Left ventricle myocardium inferior (tissue), 1 donor: ENCODE results near the gene RASAL3. TPM values are rescaled to one million over a fixed set of nuclear protein-coding genes. Genes with fewer than 3 reads are reported as not detected.

Experiments used
- DNase-seq: peaks from one replicate; pipeline ENCODE4 v3.0.0-alpha.2; 2020
- H3K27ac ChIP-seq: fragments of 200-600 bp; replicated peaks from 2 replicates; pipeline ENCODE4 v1.8.0; 2021
- H3K27me3 ChIP-seq: fragments of 200-600 bp; 2 replicates; pipeline ENCODE4 v1.8.0; 2021; ENCODE audit warnings: low read depth
- H3K36me3 ChIP-seq: fragments of 200-600 bp; 2 replicates; pipeline ENCODE4 v1.8.0; 2021
- H3K4me1 ChIP-seq: fragments of 200-600 bp; 2 replicates; pipeline ENCODE4 v1.8.0; 2021
- H3K4me3 ChIP-seq: fragments of 200-600 bp; 2 replicates; pipeline ENCODE4 v1.8.0; 2021; ENCODE audit warnings: mild to moderate bottlenecking, moderate library complexity
- H3K9me3 ChIP-seq: fragments of 200-600 bp; replicated peaks from 2 replicates; pipeline ENCODE4 v1.8.0; 2021
- intact Hi-C: fragments of 100-400 bp; cut with micrococcal nuclease; formaldehyde crosslinking; loops from one replicate; pipeline ENCODE4 v1.11.0; 2022
- total RNA-seq: library from RNA; stranded (reverse); fragmentation: NEBNext Ultra II Directional; extraction: Animal tissue kit (Norgen Biotek cat#: 25700); gene quantifications from one replicate; pipeline ENCODE4 v1.2.1, GENCODE V29; 2021
- TF ChIP-seq, protein P1 (sequence below): fragments of 200-600 bp; IDR thresholded peaks from 2 replicates; pipeline ENCODE4 v1.8.0; 2021; ENCODE audit warnings: antibody characterized with exemption, mild to moderate bottlenecking, borderline replicate concordance
- donor health status: DM: no; HTN: yes; CAD: no; lungs with severe emphysema.

The RASAL3 gene
- total RNA-seq, 1 donor from 2014 or later, result 1.5 TPM

DNA sequence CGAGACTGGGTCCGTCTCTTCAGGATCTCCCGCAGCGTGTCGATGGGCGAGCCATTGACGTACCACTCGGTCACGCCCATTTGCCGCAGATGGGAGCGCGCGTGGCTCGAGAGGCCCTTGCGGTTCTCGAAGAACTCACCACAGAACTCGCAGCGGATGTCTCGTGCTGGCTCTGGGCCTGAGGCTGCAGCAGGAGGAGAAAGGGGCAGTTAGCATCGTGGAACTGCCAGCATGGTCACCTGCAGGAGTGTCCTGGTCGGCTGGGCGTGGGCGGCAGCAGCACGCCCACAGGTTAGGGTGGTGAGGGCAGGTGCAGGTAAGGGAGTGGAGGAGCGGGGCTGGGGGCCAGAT lies 37.0 kb downstream of the RASAL3 start:
- no peak for DNase-seq
- intact Hi-C loops, result no loop called here
- Histone ChIP-seq H3K4me3 (no peak overlapping the region), H3K4me1 (peaks cover 51% of the 10 kb centered on the region), H3K36me3 (peaks cover 57% of the 10 kb centered on the region), H3K27ac (no peak overlapping the region), H3K9me3 (peaks cover 7% of the 10 kb centered on the region), H3K27me3 (no peaks in the 10 kb centered on the region)
- TF ChIP-seq, protein P1, sequence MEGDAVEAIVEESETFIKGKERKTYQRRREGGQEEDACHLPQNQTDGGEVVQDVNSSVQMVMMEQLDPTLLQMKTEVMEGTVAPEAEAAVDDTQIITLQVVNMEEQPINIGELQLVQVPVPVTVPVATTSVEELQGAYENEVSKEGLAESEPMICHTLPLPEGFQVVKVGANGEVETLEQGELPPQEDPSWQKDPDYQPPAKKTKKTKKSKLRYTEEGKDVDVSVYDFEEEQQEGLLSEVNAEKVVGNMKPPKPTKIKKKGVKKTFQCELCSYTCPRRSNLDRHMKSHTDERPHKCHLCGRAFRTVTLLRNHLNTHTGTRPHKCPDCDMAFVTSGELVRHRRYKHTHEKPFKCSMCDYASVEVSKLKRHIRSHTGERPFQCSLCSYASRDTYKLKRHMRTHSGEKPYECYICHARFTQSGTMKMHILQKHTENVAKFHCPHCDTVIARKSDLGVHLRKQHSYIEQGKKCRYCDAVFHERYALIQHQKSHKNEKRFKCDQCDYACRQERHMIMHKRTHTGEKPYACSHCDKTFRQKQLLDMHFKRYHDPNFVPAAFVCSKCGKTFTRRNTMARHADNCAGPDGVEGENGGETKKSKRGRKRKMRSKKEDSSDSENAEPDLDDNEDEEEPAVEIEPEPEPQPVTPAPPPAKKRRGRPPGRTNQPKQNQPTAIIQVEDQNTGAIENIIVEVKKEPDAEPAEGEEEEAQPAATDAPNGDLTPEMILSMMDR, result no peak

DNA sequence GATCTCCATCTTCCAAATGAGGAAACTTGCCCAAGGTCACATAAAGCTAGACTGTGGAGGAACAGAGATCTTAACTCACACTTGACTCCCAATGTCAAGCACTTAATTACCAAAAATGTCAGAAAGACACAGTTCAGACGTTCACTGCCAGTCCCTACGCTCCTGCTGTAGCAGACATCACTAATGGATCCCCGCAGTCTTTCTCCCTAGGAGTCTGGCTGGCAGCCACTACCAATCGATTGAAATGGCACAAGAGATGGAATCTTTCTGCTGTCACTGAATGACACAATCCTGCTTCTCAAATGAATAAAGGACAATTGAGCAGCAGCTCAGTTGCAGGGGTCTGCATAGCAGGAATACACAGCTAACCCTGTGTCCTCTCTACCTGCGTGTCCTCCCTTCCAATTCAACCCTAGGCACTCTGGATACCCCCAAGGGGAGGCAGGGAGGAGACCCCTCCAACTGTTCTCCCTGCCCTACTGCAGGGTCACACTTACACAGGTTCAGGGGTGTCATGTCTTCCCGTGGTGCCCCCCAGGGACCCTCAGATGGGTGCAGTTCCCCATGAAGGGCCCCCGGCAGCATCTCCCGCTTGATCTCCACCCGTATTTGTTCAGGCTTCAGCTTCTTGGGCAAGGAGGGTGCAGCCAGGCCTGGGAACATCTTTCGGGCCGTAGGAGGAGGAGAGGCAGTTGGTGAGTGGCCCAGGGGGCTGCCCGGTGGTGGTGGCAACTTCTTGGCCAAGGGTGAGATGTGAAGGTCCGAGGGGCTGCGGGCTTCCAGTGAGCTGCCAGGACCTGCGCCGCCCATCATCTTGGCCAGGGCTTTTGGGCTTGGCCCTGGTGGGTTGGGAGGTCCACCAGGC lies 37.6 kb downstream of the RASAL3 start:
- peaks cover 58% of the 10 kb centered on the region for H3K36me3 ChIP-seq
- H3K27ac ChIP-seq, result no peak overlapping the region
- TF ChIP-seq, protein P1, result no peak
- DNase-seq, result no peak
- H3K4me3 ChIP-seq, result no peak overlapping the region
- peaks cover 7% of the 10 kb centered on the region for H3K9me3 ChIP-seq
- H3K27me3 ChIP-seq, result no peaks in the 10 kb centered on the region
- intact Hi-C loops, result no loop called here
- peaks cover 52% of the 10 kb centered on the region for H3K4me1 ChIP-seq

DNA sequence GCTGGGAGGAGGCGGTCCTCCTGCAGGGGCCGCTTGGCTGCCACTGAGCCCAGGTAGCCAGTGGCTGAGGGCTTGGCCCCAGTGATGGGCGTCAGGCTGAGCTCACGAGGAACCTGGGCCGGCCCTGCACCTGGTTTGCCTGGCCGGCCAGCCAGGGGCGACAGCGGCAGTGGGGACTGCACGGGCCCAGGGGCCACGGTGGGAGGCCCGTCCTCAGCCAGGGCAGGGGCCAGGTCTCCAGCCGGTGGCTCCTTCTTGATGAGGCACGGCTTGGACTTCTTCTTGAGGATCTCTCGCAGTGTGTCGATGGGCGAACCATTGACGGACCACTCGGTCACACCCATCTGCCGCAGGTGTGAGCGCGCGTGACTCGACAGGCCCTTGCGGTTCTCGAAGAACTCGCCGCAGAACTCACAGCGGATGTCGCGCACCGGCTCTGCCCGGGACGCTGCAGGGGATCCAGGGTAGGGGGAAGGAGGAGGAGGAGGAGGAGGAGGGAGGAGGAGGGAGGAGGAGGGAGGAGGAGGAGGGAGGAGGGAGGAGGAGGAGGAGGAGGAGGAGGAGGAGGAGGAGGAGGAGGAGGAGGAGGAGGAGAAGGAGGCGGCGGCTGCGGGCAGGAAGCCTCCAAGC lies 38.9 kb downstream of the RASAL3 start:
- Histone ChIP-seq H3K9me3 (peaks cover 7% of the 10 kb centered on the region), H3K27me3 (no peaks in the 10 kb centered on the region), H3K36me3 (peaks cover 58% of the 10 kb centered on the region), H3K4me1 (peaks cover 46% of the 10 kb centered on the region), H3K27ac (no peak overlapping the region), H3K4me3 (no peak overlapping the region)
- TF ChIP-seq, protein P1, result no peak
- intact Hi-C loops, result no loop called here
- no peak for DNase-seq

DNA sequence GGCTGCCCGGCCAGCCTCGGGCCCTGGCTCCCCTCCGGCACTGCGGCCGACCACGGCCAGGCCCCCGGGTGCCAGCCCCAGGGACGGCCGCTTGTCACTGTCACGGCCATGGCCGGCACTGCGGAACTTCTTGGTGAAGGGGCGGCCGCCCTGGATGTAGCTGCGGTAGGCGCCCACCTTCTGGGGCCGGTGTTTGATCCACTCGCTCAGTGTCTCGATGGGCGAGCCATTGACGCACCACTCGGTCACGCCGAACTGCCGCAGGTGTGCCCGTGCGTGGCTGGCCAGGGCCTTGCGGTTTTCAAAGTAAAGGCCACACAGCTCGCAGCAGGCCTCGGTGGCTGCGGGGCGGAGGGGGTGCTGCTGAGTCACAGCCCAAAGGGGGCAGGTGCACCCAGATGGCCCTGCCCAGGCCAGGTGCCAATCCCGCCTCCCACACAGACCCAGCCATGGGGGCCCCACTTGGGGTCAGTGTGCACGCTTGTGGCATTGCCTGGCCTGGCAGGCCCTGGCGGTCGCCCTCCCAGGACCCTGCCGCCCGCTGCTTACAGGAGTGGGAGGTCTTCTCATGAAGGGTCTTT lies 39.6 kb downstream of the RASAL3 start:
- intact Hi-C loops, result no loop called here
- Histone ChIP-seq H3K4me1 (peaks cover 40% of the 10 kb centered on the region), H3K4me3 (no peak overlapping the region), H3K27me3 (no peaks in the 10 kb centered on the region), H3K36me3 (peaks cover 58% of the 10 kb centered on the region), H3K9me3 (peaks cover 7% of the 10 kb centered on the region), H3K27ac (no peak overlapping the region)
- DNase-seq, result no peak
- TF ChIP-seq, protein P1, result no peak

DNA sequence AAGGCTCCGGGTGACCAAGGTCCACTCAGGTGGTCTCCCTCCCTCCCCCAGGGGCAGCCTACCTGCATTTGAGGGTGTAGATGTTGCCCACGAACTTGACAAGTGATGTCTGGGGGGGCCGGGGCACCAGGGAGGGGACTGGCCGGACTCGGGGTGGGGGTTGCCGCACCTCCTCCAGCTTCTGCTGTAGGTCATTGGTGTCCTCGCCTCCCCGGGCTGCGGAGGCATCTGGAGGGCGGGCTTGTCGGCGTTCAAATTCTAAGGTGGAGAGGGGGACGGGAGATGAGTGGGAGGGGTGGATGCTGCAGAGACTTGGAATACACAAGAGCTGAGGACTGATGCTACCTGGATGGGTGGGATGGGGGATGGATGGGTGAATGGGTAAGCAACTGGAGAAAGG lies 40.2 kb downstream of the RASAL3 start:
- Histone ChIP-seq H3K9me3 (peaks cover 7% of the 10 kb centered on the region), H3K4me3 (no peak overlapping the region), H3K36me3 (peaks cover 58% of the 10 kb centered on the region), H3K27ac (no peak overlapping the region), H3K4me1 (peaks cover 39% of the 10 kb centered on the region), H3K27me3 (no peaks in the 10 kb centered on the region)
- no peak for DNase-seq
- intact Hi-C loops, result no loop called here
- TF ChIP-seq, protein P1, result no peak
